ENCODE measurements around the gene LYL1.

- TF ChIP-seq CTCF (IDR thresholded peaks at IDR 0.05; ENCODE audit: low read depth, low read length) (no peak), EZH2phosphoT487 (IDR thresholded peaks at IDR 0.05; ENCODE audit: low read depth) (no peak)
Measured at GRCh38 chr19:13077240-13077639, 25.4 kb downstream of the LYL1 start.
